Mesendoderm (in vitro differentiated cells): Measurements from ENCODE around the gene ARMC7.
A peak's percentile ranks its signal among the peaks of the same experiment; 100 is the strongest.
"Not testable (repeated sequence)": the region's sequence is repeated elsewhere in the genome, so short reads cannot be mapped to it uniquely, and the experiment has no call there.

Experiments used
- DNase-seq: peaks from one replicate; pipeline ENCODE4 v3.0.0; 2013
- H2AK5ac ChIP-seq: 2 replicates; pipeline ENCODE4 v1.6.1; 2013; ENCODE audit warnings: low read length, inconsistent platforms
- H2BK120ac ChIP-seq: 2 replicates; pipeline ENCODE4 v1.6.1; 2013; ENCODE audit warnings: low read depth, mild to moderate bottlenecking, low read length, moderate library complexity, mixed read lengths
- H2BK15ac ChIP-seq: replicated peaks from 2 replicates; pipeline ENCODE4 v1.6.1; 2013; ENCODE audit warnings: low read depth, mild to moderate bottlenecking, moderate library complexity
- H2BK5ac ChIP-seq: 2 replicates; pipeline ENCODE4 v1.6.1; 2013; ENCODE audit warnings: low read length, inconsistent platforms
- H3K18ac ChIP-seq: 2 replicates; pipeline ENCODE4 v1.6.1; 2013; ENCODE audit warnings: mild to moderate bottlenecking, low read length, mixed read lengths
- H3K23ac ChIP-seq: one replicate; pipeline ENCODE4 v1.6.1; 2013; ENCODE audit warnings: low read length
- H3K27ac ChIP-seq: 2 replicates; pipeline ENCODE4 v1.5.1; 2013; ENCODE audit warnings: low read depth, mild to moderate bottlenecking, inconsistent platforms, low read length, moderate library complexity
- H3K27me3 ChIP-seq: 2 replicates; pipeline ENCODE4 v1.6.1; 2013; ENCODE audit warnings: low read length, control low read depth, mild to moderate bottlenecking, inconsistent platforms; ENCODE audit not compliant: insufficient read depth, poor library complexity
- H3K36me3 ChIP-seq: 2 replicates; pipeline ENCODE4 v1.6.1; 2013; ENCODE audit warnings: low read length, inconsistent platforms; ENCODE audit not compliant: control insufficient read depth, insufficient read depth
- H3K4ac ChIP-seq: one replicate; pipeline ENCODE4 v1.6.1; 2013; ENCODE audit warnings: low read depth, mild to moderate bottlenecking, low read length, moderate library complexity
- H3K4me1 ChIP-seq: 2 replicates; pipeline ENCODE4 v1.6.1; 2013; ENCODE audit warnings: low read depth, low read length, inconsistent platforms; ENCODE audit not compliant: control insufficient read depth
- H3K4me2 ChIP-seq: 2 replicates; pipeline ENCODE4 v1.6.1; 2013; ENCODE audit warnings: low read length
- H3K4me3 ChIP-seq: 2 replicates; pipeline ENCODE4 v1.5.1; 2013; ENCODE audit warnings: mild to moderate bottlenecking, low read length
- H3K56ac ChIP-seq: one replicate; pipeline ENCODE4 v1.6.1; 2013; ENCODE audit warnings: low read length
- H3K79me1 ChIP-seq: 2 replicates; pipeline ENCODE4 v1.6.1; 2013; ENCODE audit warnings: low read length, inconsistent platforms
- H3K79me2 ChIP-seq: 2 replicates; pipeline ENCODE4 v1.6.1; 2013; ENCODE audit warnings: mild to moderate bottlenecking, low read length; ENCODE audit not compliant: control insufficient read depth, insufficient read depth
- H3K9ac ChIP-seq: 2 replicates; pipeline ENCODE4 v1.6.1; 2013; ENCODE audit warnings: low read length, inconsistent platforms
- H4K5ac ChIP-seq: one replicate; pipeline ENCODE4 v1.6.1; 2013; ENCODE audit warnings: low read length
- H4K8ac ChIP-seq: one replicate; pipeline ENCODE4 v1.6.1; 2013; ENCODE audit warnings: low read depth, mild to moderate bottlenecking, control low read depth, low read length, moderate library complexity
- WGBS: extraction: QIAGEN DNeasy Blood & Tissue Kit; methylation state at CpG from one replicate; pipeline ENCODE4 v1.1.7; 2013; ENCODE audit warnings: low lambda C conversion rate, missing lambda C conversion rate; ENCODE audit not compliant: insufficient coverage; ENCODE audit errors: extremely low coverage; 5-methylcytosine and 5-hydroxymethylcytosine counted together

ARMC7 gene

GRCh38 chr17:75126954-75127353 is 17.2 kb downstream of the ARMC7 start:
- H3K9ac ChIP-seq, result no peak overlapping the region
- no peak overlapping the region for H3K56ac ChIP-seq
- H3K23ac ChIP-seq, result no peak overlapping the region
- H2BK120ac ChIP-seq, result no peak overlapping the region
- H2BK15ac ChIP-seq, result no peak overlapping the region
- H2AK5ac ChIP-seq, result no peak overlapping the region
- no peak overlapping the region for H3K4ac ChIP-seq
- H3K4me3 ChIP-seq, result no peak overlapping the region
- no peak overlapping the region for H3K27ac ChIP-seq
- H3K27me3 ChIP-seq, result no peaks in the 10 kb centered on the region
- H3K36me3 ChIP-seq, result peaks cover 4% of the 10 kb centered on the region
- H4K5ac ChIP-seq, result no peak overlapping the region
- peaks cover 1% of the 10 kb centered on the region for H3K4me1 ChIP-seq
- no peak overlapping the region for H4K8ac ChIP-seq
- DNase-seq, result no peak
- no peak overlapping the region for H2BK5ac ChIP-seq
- WGBS, result no CpG with 5 or more reads among the region's 8 CpGs
- peaks cover 4% of the 10 kb centered on the region for H3K79me2 ChIP-seq
- H3K18ac ChIP-seq, result no peak overlapping the region
- peaks cover 10% of the 10 kb centered on the region for H3K79me1 ChIP-seq
- H3K4me2 ChIP-seq, result no peak overlapping the region

DNA sequence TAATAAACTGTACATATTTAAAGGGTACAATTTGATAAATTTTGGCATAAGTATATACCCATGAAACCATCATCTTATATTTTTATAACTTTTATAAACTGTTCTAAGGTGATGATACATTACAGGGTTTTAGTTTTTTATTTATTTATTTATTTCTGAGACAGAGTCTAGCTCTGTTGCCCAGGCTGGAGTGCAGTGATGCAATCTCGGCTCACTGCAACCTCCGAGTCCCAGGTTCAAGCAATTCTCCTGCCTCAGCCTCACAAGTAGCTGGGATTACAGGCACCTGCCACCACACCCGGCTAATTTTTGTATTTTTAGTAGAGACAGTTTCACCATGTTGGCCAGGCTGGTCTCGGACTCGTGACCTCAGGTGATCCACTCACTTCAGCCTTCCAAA is 18.2 kb downstream of the ARMC7 start:
- DNase-seq, H4K8ac ChIP-seq, H3K27me3 ChIP-seq, H3K79me1 ChIP-seq, H3K27ac ChIP-seq, H3K23ac ChIP-seq, H2BK120ac ChIP-seq, H3K4me1 ChIP-seq, H2BK5ac ChIP-seq, H3K4me2 ChIP-seq, H3K56ac ChIP-seq, H2AK5ac ChIP-seq, H2BK15ac ChIP-seq, H3K4ac ChIP-seq, H3K9ac ChIP-seq, H4K5ac ChIP-seq, H3K36me3 ChIP-seq, H3K4me3 ChIP-seq, H3K18ac ChIP-seq, H3K79me2 ChIP-seq: not testable (repeated sequence)
- no CpG with 5 or more reads among the region's 5 CpGs for WGBS

GRCh38 chr17:75128694-75129505 is 19.1 kb downstream of the ARMC7 start:
- Histone ChIP-seq H3K27me3 (no peaks in the 10 kb centered on the region), H3K23ac (no peak overlapping the region), H3K27ac (no peak overlapping the region), H3K79me2 (peaks cover 4% of the 10 kb centered on the region), H2BK120ac (no peak overlapping the region), H3K4me2 (no peak overlapping the region), H3K56ac (no peak overlapping the region), H3K4ac (no peak overlapping the region), H2BK15ac (no peak overlapping the region), H3K4me1 (peaks cover 1% of the 10 kb centered on the region), H2BK5ac (no peak overlapping the region), H3K9ac (no peak overlapping the region), H4K8ac (no peak overlapping the region), H3K36me3 (peaks cover 4% of the 10 kb centered on the region), H3K18ac (no peak overlapping the region), H4K5ac (no peak overlapping the region), H3K4me3 (no peak overlapping the region), H3K79me1 (peaks cover 10% of the 10 kb centered on the region), H2AK5ac (no peak overlapping the region)
- WGBS, result no CpG with 5 or more reads among the region's 33 CpGs
- no peak for DNase-seq

DNA sequence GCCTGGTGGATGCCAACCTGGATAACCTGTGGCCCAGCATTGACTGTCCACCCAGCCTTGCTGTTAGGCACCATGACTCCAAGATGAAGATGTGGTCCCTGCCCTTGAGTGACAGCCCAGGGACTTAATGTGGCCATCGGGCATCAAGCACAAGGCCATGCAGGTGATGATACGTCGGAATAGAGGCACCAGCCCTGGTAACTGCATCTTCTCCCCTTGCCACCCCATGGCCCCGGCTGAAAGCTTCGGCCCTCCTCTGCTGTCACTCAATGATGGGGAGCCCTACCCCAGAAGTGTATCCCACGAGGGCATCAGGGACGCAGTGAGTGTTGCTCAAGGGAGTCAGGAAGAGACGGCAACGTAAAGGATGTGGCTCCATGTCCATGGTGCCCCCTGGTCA is 19.8 kb downstream of the ARMC7 start:
- H3K27me3 ChIP-seq, result no peaks in the 10 kb centered on the region
- H2AK5ac ChIP-seq, result no peak overlapping the region
- no peak overlapping the region for H4K5ac ChIP-seq
- no peak overlapping the region for H3K4me2 ChIP-seq
- no peak overlapping the region for H2BK120ac ChIP-seq
- WGBS, result no CpG with 5 or more reads among the region's 9 CpGs
- H3K9ac ChIP-seq, result no peak overlapping the region
- no peak overlapping the region for H4K8ac ChIP-seq
- H3K79me1 ChIP-seq, result peaks cover 10% of the 10 kb centered on the region
- no peak overlapping the region for H3K4me3 ChIP-seq
- peaks cover 1% of the 10 kb centered on the region for H3K4me1 ChIP-seq
- no peak overlapping the region for H3K56ac ChIP-seq
- H3K18ac ChIP-seq, result no peak overlapping the region
- no peak overlapping the region for H2BK15ac ChIP-seq
- peaks cover 4% of the 10 kb centered on the region for H3K36me3 ChIP-seq
- H3K79me2 ChIP-seq, result peaks cover 4% of the 10 kb centered on the region
- no peak for DNase-seq
- H2BK5ac ChIP-seq, result no peak overlapping the region
- no peak overlapping the region for H3K23ac ChIP-seq
- no peak overlapping the region for H3K4ac ChIP-seq
- H3K27ac ChIP-seq, result no peak overlapping the region

DNA sequence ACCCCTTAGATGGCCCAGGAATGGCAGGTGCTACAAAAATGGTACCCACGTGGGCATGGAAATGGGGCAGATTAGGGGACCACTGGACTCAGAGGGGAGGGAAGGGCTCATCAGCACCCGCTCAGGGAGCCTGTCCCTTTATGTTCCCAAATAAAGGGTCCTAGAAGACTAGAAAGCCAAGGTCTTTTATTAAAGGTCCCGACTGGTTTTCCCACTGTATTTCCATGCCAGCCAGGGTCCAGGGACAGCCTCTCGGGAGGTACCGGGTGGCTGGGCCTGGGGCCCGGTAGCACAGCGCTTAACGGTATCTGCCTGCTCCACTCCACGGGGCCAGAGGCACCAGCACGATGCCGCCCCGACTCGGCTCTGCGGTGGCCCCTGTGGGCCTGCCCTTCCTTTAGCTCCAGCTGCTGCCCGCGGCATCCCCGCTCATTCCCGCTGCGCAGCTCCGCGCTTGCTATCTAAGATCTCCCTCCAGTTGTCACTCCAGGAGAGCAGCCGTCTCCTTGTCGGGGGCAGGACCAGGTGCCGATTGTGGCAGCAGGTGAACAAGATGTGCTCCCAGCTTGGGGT is 20.4 kb downstream of the ARMC7 start:
- Histone ChIP-seq H4K8ac (no peak overlapping the region), H3K4me1 (peaks cover 1% of the 10 kb centered on the region), H3K56ac (peak overlapping the region; percentile 45), H3K79me1 (peaks cover 10% of the 10 kb centered on the region), H3K27ac (no peak overlapping the region), H3K9ac (peak overlapping the region; percentile 88), H3K4me3 (no peak overlapping the region), H3K36me3 (peaks cover 4% of the 10 kb centered on the region), H2BK120ac (no peak overlapping the region), H3K4me2 (peak overlapping the region; percentile 59), H3K18ac (no peak overlapping the region), H2BK5ac (no peak overlapping the region), H3K4ac (no peak overlapping the region), H2AK5ac (no peak overlapping the region), H3K27me3 (no peaks in the 10 kb centered on the region), H3K79me2 (peaks cover 4% of the 10 kb centered on the region), H3K23ac (no peak overlapping the region), H4K5ac (no peak overlapping the region), H2BK15ac (no peak overlapping the region)
- no CpG with 5 or more reads among the region's 24 CpGs for WGBS
- DNase-seq, result no peak
